DOHH2 (cell line): ENCODE measurements around the gene RAB3B.

ENCODE experiments used
- H3F3A ChIP-seq: fragments of 200-600 bp; sonication (generic), shearing (Covaris generic); 2 replicates; pipeline ENCODE4 v1.6.0; 2016; ENCODE audit warnings: antibody characterized with exemption, mild to moderate bottlenecking; ENCODE audit not compliant: control insufficient read depth, insufficient read depth
- H3K27ac ChIP-seq: fragments of 200-600 bp; sonication (generic); 2 replicates; pipeline ENCODE4 v1.5.1; 2014; ENCODE audit warnings: low read depth, mild to moderate bottlenecking, low read length, moderate library complexity
- H3K27me3 ChIP-seq: fragments of 200-600 bp; sonication (generic); 2 replicates; pipeline ENCODE4 v1.6.1; 2014; ENCODE audit warnings: mild to moderate bottlenecking, low read length, mixed read lengths; ENCODE audit not compliant: control insufficient read depth
- H3K36me3 ChIP-seq: fragments of 200-600 bp; sonication (generic); 2 replicates; pipeline ENCODE4 v1.6.1; 2014; ENCODE audit warnings: mild to moderate bottlenecking, low read length, moderate library complexity, mixed read lengths; ENCODE audit not compliant: control insufficient read depth
- H3K4me1 ChIP-seq: fragments of 200-600 bp; sonication (generic); 2 replicates; pipeline ENCODE4 v1.6.1; 2014; ENCODE audit warnings: mild to moderate bottlenecking, low read length, mixed read lengths; ENCODE audit not compliant: control insufficient read depth
- H3K4me2 ChIP-seq: fragments of 200-600 bp; sonication (generic); 2 replicates; pipeline ENCODE4 v1.6.0; 2014; ENCODE audit warnings: mild to moderate bottlenecking, low read length, moderate library complexity
- H3K4me3 ChIP-seq: fragments of 200-600 bp; sonication (generic); 2 replicates; pipeline ENCODE4 v1.5.1; 2014; ENCODE audit warnings: mild to moderate bottlenecking, low read length, mixed read lengths
- H3K79me2 ChIP-seq: fragments of 200-600 bp; sonication (generic); 2 replicates; pipeline ENCODE4 v1.6.1; 2014; ENCODE audit warnings: mild to moderate bottlenecking, low read length, mixed read lengths; ENCODE audit not compliant: control insufficient read depth
- H3K9me2 ChIP-seq: fragments of 200-600 bp; sonication (generic); replicated peaks from 2 replicates; pipeline ENCODE4 v1.6.1; 2014; ENCODE audit warnings: mild to moderate bottlenecking, low read length, mixed read lengths; ENCODE audit not compliant: control insufficient read depth
- H3K9me3 ChIP-seq: fragments of 200-600 bp; sonication (generic); 2 replicates; pipeline ENCODE4 v1.6.1; 2014; ENCODE audit warnings: antibody characterized with exemption, low read length, mixed read lengths; ENCODE audit not compliant: control insufficient read depth, insufficient read depth
- H4K20me1 ChIP-seq: fragments of 200-600 bp; sonication (generic); 2 replicates; pipeline ENCODE4 v1.6.0; 2014; ENCODE audit warnings: low read depth, mild to moderate bottlenecking, antibody characterized with exemption, low read length, moderate library complexity; ENCODE audit not compliant: control insufficient read depth, insufficient read depth
- EZH2phosphoT487 ChIP-seq: fragments of 200-600 bp; sonication (generic); IDR thresholded peaks from 2 replicates; pipeline ENCODE4 v1.6.1; 2017; ENCODE audit warnings: borderline replicate concordance, mild to moderate bottlenecking, antibody characterized with exemption, low read length, moderate library complexity, mixed read lengths
- TF ChIP-seq, protein P1 (sequence below): fragments of 200-600 bp; sonication (generic); IDR thresholded peaks from one replicate; pipeline ENCODE4 v1.5.1; 2014; ENCODE audit warnings: antibody characterized with exemption, mild to moderate bottlenecking, low read depth, low read length; ENCODE audit not compliant: poor library complexity, severe bottlenecking

Gene RAB3B

DNA sequence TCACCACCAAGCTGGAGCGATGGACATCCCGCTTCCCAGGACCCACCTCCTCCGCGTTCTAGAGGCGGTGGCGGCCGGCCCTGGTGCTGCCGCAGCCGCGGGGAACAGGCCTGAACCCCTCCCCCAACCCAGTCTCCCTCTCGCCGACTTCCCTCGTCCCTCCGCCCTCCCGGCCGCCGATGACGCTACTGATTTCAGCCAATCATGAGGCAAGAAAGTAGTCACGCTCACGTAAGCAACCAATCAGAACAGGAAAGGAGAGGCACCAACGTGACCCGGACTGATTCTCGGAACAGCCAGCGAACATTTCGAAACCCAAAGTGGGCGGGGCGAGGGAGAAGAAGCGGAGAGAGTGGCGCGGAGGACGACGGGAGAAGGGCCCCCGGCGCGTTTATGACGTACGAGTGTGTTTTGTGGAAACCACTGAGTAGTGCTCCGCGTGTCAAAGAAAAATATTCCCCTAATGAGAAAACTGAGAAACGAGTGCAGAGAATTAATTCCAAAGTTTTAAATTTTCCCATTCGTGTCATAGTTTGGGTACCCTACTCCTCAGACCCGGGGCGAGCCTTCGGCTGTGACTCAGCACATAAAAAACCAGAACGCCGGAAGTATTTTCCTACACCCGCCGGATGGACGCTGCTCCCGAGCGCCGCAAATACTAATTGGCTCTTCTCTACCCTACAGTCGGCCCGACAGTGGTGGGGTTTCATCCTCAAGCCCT, 111.7 kb downstream of the RAB3B start, which contains the start of gene NRDC:
NRDC (minus strand) TSS at position 112 of the 721 bp plus-strand sequence. CDS start 112 bp downstream, outside the sequence.
- no peaks in the 10 kb centered on the region for H3K9me2 ChIP-seq
- peaks cover 8% of the 10 kb centered on the region; the same call in 1 of the 2 replicates for H3K27me3 ChIP-seq
- no peaks in the 10 kb centered on the region for H3K9me3 ChIP-seq
- peak within 1 kb of the TSS; percentile 64 for H3K27ac ChIP-seq
- no peaks in the 10 kb centered on the region; the same call in none of the 2 replicates for H4K20me1 ChIP-seq
- peaks cover 30% of the 10 kb centered on the region for H3K36me3 ChIP-seq
- H3K4me3 ChIP-seq, result peak within 1 kb of the TSS; percentile 94
- H3K4me1 ChIP-seq, result peaks cover 39% of the 10 kb centered on the region
- TF ChIP-seq, protein P1, sequence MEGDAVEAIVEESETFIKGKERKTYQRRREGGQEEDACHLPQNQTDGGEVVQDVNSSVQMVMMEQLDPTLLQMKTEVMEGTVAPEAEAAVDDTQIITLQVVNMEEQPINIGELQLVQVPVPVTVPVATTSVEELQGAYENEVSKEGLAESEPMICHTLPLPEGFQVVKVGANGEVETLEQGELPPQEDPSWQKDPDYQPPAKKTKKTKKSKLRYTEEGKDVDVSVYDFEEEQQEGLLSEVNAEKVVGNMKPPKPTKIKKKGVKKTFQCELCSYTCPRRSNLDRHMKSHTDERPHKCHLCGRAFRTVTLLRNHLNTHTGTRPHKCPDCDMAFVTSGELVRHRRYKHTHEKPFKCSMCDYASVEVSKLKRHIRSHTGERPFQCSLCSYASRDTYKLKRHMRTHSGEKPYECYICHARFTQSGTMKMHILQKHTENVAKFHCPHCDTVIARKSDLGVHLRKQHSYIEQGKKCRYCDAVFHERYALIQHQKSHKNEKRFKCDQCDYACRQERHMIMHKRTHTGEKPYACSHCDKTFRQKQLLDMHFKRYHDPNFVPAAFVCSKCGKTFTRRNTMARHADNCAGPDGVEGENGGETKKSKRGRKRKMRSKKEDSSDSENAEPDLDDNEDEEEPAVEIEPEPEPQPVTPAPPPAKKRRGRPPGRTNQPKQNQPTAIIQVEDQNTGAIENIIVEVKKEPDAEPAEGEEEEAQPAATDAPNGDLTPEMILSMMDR, result no peak
- H3K79me2 ChIP-seq, result peaks cover 48% of the 10 kb centered on the region
- H3K4me2 ChIP-seq, result peak within 1 kb of the TSS; percentile 81
- H3F3A ChIP-seq, result 0 out of 2 replicates have a peak, but pooled peaks cover 4% of the 10 kb centered on the region

DNA sequence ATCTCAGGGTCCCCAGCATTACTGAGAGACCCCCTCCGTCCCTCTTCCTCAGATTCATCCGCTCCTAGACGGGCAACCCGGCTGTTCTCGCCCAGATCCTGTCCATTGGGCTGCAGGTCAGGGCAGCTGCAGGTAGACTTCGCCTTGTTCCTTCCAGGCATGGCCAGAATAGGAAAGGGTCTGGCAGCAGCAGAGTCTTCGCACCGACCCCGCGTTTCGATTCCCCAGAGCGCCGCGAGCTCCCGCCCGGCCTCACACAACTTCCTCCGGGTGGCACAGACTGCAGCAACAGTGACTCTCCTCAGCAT, 112.2 kb downstream of the RAB3B start:
- Histone ChIP-seq H4K20me1 (no peaks in the 10 kb centered on the region; the same call in none of the 2 replicates), H3K4me2 (peak overlapping the region; percentile 81), H3K4me1 (peaks cover 39% of the 10 kb centered on the region), H3K9me2 (no peaks in the 10 kb centered on the region), H3K27me3 (peaks cover 8% of the 10 kb centered on the region; the same call in 1 of the 2 replicates), H3K79me2 (peaks cover 52% of the 10 kb centered on the region), H3F3A (0 out of 2 replicates have a peak, but pooled peaks cover 4% of the 10 kb centered on the region), H3K27ac (peak overlapping the region; percentile 64), H3K4me3 (peak overlapping the region; percentile 94), H3K36me3 (peaks cover 33% of the 10 kb centered on the region), H3K9me3 (no peaks in the 10 kb centered on the region)
- TF ChIP-seq, protein P1, result no peak
- TF ChIP-seq EZH2phosphoT487, result no peak

DNA sequence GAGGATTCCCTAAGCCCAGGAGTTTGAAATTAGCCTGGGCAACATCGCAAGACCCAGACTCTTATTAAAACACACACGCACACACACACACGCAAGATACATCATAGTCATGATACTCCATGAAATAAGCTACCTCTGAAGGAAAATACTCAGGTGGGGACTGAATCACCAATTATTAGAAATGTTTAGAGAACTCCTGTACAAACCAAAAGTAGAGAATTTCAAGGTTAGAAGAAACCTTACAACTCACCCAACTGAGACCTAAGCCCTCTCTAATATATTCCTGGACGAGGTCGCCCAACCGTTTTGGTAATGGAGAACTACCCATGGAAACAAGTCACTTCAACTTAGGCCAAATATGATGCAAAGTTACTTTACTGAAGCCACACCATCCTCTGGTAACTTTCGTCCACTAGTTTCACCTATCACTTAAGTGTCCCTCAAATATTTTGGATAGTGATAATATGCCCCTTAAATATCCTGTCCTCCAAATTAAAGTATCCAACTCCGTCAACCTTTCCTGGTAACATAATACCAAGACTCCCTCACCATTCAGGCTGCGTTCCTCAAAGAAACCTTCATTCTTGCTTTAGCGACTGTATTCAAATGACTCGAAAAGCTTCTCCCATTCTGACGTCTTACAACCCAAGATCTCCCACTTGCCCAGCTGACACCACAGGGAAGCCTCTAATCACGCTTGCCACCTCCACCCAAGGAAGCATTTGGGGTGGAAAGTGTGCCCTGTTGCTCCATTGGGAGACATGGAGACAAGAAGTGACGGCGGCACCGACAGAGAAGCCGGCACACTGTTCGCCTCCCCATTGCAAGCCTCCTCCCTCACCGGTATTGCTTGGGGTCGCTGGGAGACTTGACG, 112.8 kb downstream of the RAB3B start:
- H3K36me3 ChIP-seq, result peaks cover 37% of the 10 kb centered on the region
- H3K4me3 ChIP-seq, result peak overlapping the region; percentile 94
- H4K20me1 ChIP-seq, result no peaks in the 10 kb centered on the region; the same call in none of the 2 replicates
- peaks cover 39% of the 10 kb centered on the region for H3K4me1 ChIP-seq
- no peaks in the 10 kb centered on the region for H3K9me2 ChIP-seq
- no peak for TF ChIP-seq EZH2phosphoT487
- TF ChIP-seq, protein P1, result no peak
- H3K27me3 ChIP-seq, result peaks cover 2% of the 10 kb centered on the region; the same call in 1 of the 2 replicates
- no peaks in the 10 kb centered on the region for H3K9me3 ChIP-seq
- peak overlapping the region; percentile 64 for H3K27ac ChIP-seq
- H3K79me2 ChIP-seq, result peaks cover 58% of the 10 kb centered on the region
- H3K4me2 ChIP-seq, result peak overlapping the region; percentile 81
- H3F3A ChIP-seq, result 0 out of 2 replicates have a peak, but pooled peaks cover 4% of the 10 kb centered on the region
